Gastroesophageal sphincter (tissue), 4 donors: ENCODE results near the gene IRAK2. TPM values are rescaled to one million over a fixed set of nuclear protein-coding genes. Genes with fewer than 3 reads are reported as not detected.

Experiments
- ATAC-seq: fragments of 150-250 bp; one replicate; pipeline ENCODE4 v1.9.1; 2016; ENCODE audit warnings: mild to moderate bottlenecking, moderate library complexity
- H3K27ac ChIP-seq, 4 donors: fragments of 200-600 bp; sonication (generic) in 3 of 4; 1 replicate in 3 of 4; 2 replicates in 1 of 4; pipeline ENCODE4 v1.5.1; 2016 to 2019
- H3K27me3 ChIP-seq: fragments of 200-600 bp; sonication (generic); one replicate; pipeline ENCODE4 v1.5.1; 2019
- H3K36me3 ChIP-seq, 2 donors: fragments of 200-600 bp; sonication (generic); one replicate each; pipeline ENCODE4 v1.5.1; 2019; ENCODE audit warnings: control low read depth in 1 of 2
- H3K4me1 ChIP-seq, 3 donors: fragments of 200-600 bp; sonication (generic); 1 replicate in 2 of 3; 2 replicates in 1 of 3; pipeline ENCODE4 v1.5.1; 2016 to 2019; ENCODE audit warnings: control low read depth in 2 of 3
- H3K4me3 ChIP-seq, 2 donors: fragments of 200-600 bp; sonication (generic); one replicate each; pipeline ENCODE4 v1.5.1; 2019; ENCODE audit warnings: mild to moderate bottlenecking in 1 of 2, moderate library complexity in 1 of 2
- H3K9me3 ChIP-seq, 3 donors: fragments of 200-600 bp; sonication (generic); one replicate each; pipeline ENCODE4 v1.5.1; 2017 to 2019; ENCODE audit warnings: control low read depth in 2 of 3
- CTCF ChIP-seq, 4 experiments: fragments of 200-600 bp in 2 of 4; fragments of 450-650 bp in 2 of 4; sonication (generic) in 1 of 4; IDR thresholded peaks; one replicate each; pipeline ENCODE4 v1.5.1; 2017 to 2019; ENCODE audit warnings: antibody characterized with exemption in 4 of 4, mild to moderate bottlenecking in 2 of 4, moderate library complexity in 2 of 4
- EP300 ChIP-seq: sonication (generic); formaldehyde crosslinking; IDR thresholded peaks from one replicate; pipeline ENCODE4 v1.6.1; 2017; ENCODE audit warnings: antibody characterized with exemption, mild to moderate bottlenecking
- POLR2A ChIP-seq, 2 donors: fragments of 450-650 bp; IDR thresholded peaks; one replicate each; pipeline ENCODE4 v1.6.1; 2017; ENCODE audit warnings: antibody characterized with exemption in 2 of 2, mild to moderate bottlenecking in 2 of 2, moderate library complexity in 1 of 2
- POLR2AphosphoS5 ChIP-seq: sonication (generic); formaldehyde crosslinking; IDR thresholded peaks from one replicate; pipeline ENCODE4 v1.6.1; 2017; ENCODE audit warnings: antibody characterized with exemption
- WGBS, 2 donors: methylation state at CpG; one replicate each; pipeline ENCODE4 v1.1.5; 2018; ENCODE audit warnings: low coverage in 1 of 2; 5-methylcytosine and 5-hydroxymethylcytosine counted together
- total RNA-seq, 4 donors: library from RNA; depleted of rRNA; stranded (reverse); fragments of >200 nt; gene quantifications; one replicate each; pipeline ENCODE4 v1.1.0, GENCODE V29; 2016

The IRAK2 gene
- total RNA-seq, 4 donors from 2014 or later, result 2.2 to 4.4 (median 3.3) TPM

- Histone ChIP-seq H3K4me3 (no peak overlapping the region), H3K9me3 (no peaks in the 10 kb centered on the region), H3K4me1 (no peaks in the 10 kb centered on the region), H3K36me3 (peaks cover 0 to 43% of the 10 kb centered on the region in 2 donors), H3K27ac (no peak overlapping the region), H3K27me3 (no peaks in the 10 kb centered on the region)
- no peak for ATAC-seq
- 79 to 93% methylated on average over 4 to 5 of the region's 6 CpGs for WGBS, 2 donors
- TF ChIP-seq CTCF (IDR thresholded peaks at IDR 0.05) (no peak), POLR2AphosphoS5 (no peak), POLR2A (IDR thresholded peaks at IDR 0.05) (no peak), EP300 (no peak)
Measured at GRCh38 chr3:10215578-10216368, 51.1 kb downstream of the IRAK2 start.

GRCh38 chr3:10217359-10217758 lies 52.6 kb downstream of the IRAK2 start:
- 64 to 100% methylated on average over 3 of the region's 3 CpGs for WGBS, 2 donors
- no peak for TF ChIP-seq POLR2A (IDR thresholded peaks at IDR 0.05)
- TF ChIP-seq POLR2AphosphoS5, result no peak
- no peak for TF ChIP-seq CTCF (IDR thresholded peaks at IDR 0.05)
- TF ChIP-seq EP300, result no peak
- no peak for ATAC-seq
- no peak overlapping the region for H3K27ac ChIP-seq
- H3K36me3 ChIP-seq, result peaks cover 0 to 52% of the 10 kb centered on the region in 2 donors
- H3K4me3 ChIP-seq, result no peak overlapping the region
- no peaks in the 10 kb centered on the region for H3K9me3 ChIP-seq
- no peaks in the 10 kb centered on the region for H3K4me1 ChIP-seq
- H3K27me3 ChIP-seq, result no peaks in the 10 kb centered on the region

GRCh38 chr3:10219737-10220136 lies 55.0 kb downstream of the IRAK2 start:
- TF ChIP-seq POLR2A (IDR thresholded peaks at IDR 0.05), result no peak
- no peak for TF ChIP-seq POLR2AphosphoS5
- TF ChIP-seq EP300, result no peak
- TF ChIP-seq CTCF (IDR thresholded peaks at IDR 0.05), result no peak
- Histone ChIP-seq H3K4me1 (peaks cover 0 to 5% (median 0%) of the 10 kb centered on the region in 3 donors), H3K9me3 (no peaks in the 10 kb centered on the region), H3K27ac (no peak overlapping the region), H3K36me3 (peaks cover 0 to 53% of the 10 kb centered on the region in 2 donors), H3K4me3 (no peak overlapping the region), H3K27me3 (no peaks in the 10 kb centered on the region)
- WGBS, 2 donors, result 73% methylated on average over 6 to 9 of the region's 9 CpGs
- no peak for ATAC-seq

GRCh38 chr3:10223676-10224639 lies 59.2 kb downstream of the IRAK2 start:
- H3K36me3 ChIP-seq, result peaks cover 0 to 46% of the 10 kb centered on the region in 2 donors
- no peak overlapping the region for H3K4me3 ChIP-seq
- TF ChIP-seq EP300 (no peak), POLR2A (IDR thresholded peaks at IDR 0.05) (no peak), CTCF (IDR thresholded peaks at IDR 0.05) (no peak)
- H3K9me3 ChIP-seq, result no peaks in the 10 kb centered on the region
- H3K27me3 ChIP-seq, result no peaks in the 10 kb centered on the region
- H3K4me1 ChIP-seq, result peaks cover 0 to 10% (median 0%) of the 10 kb centered on the region in 3 donors
- no peak overlapping the region for H3K27ac ChIP-seq
- 83 to 92% methylated on average over 5 to 8 of the region's 10 CpGs for WGBS, 2 donors
- ATAC-seq, result no peak
